Measurements from ENCODE around the gene DLGAP5. TPM values are rescaled to one million over a fixed set of nuclear protein-coding genes. Genes with fewer than 3 reads are reported as not detected.

DLGAP5 gene
- total RNA-seq, 1 experiment from 2014 or later: 72.8 TPM

DNA sequence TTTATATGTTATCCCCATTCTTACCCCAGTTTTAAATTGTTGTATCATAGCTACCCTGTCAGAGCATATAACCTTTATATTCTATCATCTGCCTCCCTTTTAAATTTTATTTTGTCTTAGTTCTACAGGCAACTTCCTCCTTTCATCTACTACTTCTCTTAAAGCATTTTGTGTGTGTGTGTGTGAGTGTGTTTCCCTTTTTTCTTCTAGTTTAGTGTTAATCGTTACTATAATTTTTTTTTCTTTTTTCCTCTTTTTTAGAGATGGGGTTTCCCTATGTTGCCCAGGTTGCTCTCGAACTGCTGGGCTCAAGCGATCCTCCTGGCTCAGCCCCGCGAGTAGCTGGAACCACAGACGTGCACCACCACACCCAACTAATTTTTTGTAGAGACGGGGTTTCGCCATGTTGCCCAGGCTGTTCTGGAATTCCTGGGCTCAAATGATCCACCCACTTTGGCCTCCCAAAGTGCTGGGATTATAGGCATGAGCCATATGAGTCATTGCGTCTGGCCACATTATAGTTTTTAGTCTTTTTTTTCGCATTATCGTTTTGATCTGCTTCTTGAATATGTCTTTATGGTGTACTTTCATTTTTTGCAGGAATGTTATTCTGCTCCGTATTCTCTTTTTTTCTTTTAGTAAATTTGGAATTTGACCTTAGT lies 46.8 kb upstream of the DLGAP5 start:
- Histone ChIP-seq H3K27me3 (ENCODE audit: insufficient read depth, low read length) (peaks cover 6% of the 10 kb centered on the region; the same call in 1 of the 2 replicates), H3K9me3 (ENCODE audit: control insufficient read depth in 1 of 2, insufficient read depth in 1 of 2, low read depth in 1 of 2, low read length in 2 of 2) (no peaks in the 10 kb centered on the region), H3K4me2 (ENCODE audit: low read length) (no peak overlapping the region), H3K79me2 (ENCODE audit: insufficient read depth, low read length) (no peaks in the 10 kb centered on the region), H4K20me1 (ENCODE audit: insufficient read depth) (no peaks in the 10 kb centered on the region), H3K4me1 (ENCODE audit: control insufficient read depth in 1 of 2, insufficient read depth in 2 of 2, low read length in 2 of 2) (no peaks in the 10 kb centered on the region), H3K36me3 (ENCODE audit: control insufficient read depth in 1 of 2, insufficient read depth in 2 of 2, low read length in 2 of 2) (no peaks in the 10 kb centered on the region), H2AFZ (ENCODE audit: low read depth, low read length, poor library complexity, severe bottlenecking) (no peak overlapping the region), H3K9me2 (ENCODE audit: insufficient read depth) (no peaks in the 10 kb centered on the region), H3K4me3 (replicated peaks in 1 of 2; ENCODE audit: low read depth in 1 of 2, low read length in 2 of 2) (no peak overlapping the region), H3K27ac (ENCODE audit: low read depth, low read length) (no peak overlapping the region), H3K9ac (ENCODE audit: low read length) (no peak overlapping the region)
- no peak for TF ChIP-seq POLR2AphosphoS5 (IDR thresholded peaks at IDR 0.05; ENCODE audit: low read depth, low read length)
- TF ChIP-seq, protein P1, sequence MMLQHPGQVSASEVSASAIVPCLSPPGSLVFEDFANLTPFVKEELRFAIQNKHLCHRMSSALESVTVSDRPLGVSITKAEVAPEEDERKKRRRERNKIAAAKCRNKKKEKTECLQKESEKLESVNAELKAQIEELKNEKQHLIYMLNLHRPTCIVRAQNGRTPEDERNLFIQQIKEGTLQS (IDR thresholded peaks at IDR 0.05): no peak
- no peak for TF ChIP-seq ZFX (IDR thresholded peaks at IDR 0.05)
- TF ChIP-seq YY1 (IDR thresholded peaks at IDR 0.05; ENCODE audit: extremely low read depth, insufficient replicate concordance, low read depth, low read length): no peak
- no peak for TF ChIP-seq TCF7L2 (IDR thresholded peaks at IDR 0.05; ENCODE audit: borderline replicate concordance, extremely low read depth, insufficient read depth, insufficient read length)
- TF ChIP-seq POLR2A (IDR thresholded peaks at IDR 0.05; ENCODE audit: borderline replicate concordance, extremely low read depth, insufficient read depth, insufficient read length): no peak
- no peak for TF ChIP-seq SRF (IDR thresholded peaks at IDR 0.05; ENCODE audit: low read depth)
- no peak for TF ChIP-seq JUND (IDR thresholded peaks at IDR 0.05)
- TF ChIP-seq FOSL1 (IDR thresholded peaks at IDR 0.05; ENCODE audit: low read depth): no peak
- no peak for TF ChIP-seq ELF1 (IDR thresholded peaks at IDR 0.05; ENCODE audit: borderline replicate concordance, low read depth)
- TF ChIP-seq SIN3A (IDR thresholded peaks at IDR 0.05; ENCODE audit: low read depth): no peak
- TF ChIP-seq EGR1 (IDR thresholded peaks at IDR 0.05; ENCODE audit: low read depth): no peak
- no peak for TF ChIP-seq EZH2phosphoT487 (IDR thresholded peaks at IDR 0.05; ENCODE audit: borderline replicate concordance)
- TF ChIP-seq, protein P2, sequence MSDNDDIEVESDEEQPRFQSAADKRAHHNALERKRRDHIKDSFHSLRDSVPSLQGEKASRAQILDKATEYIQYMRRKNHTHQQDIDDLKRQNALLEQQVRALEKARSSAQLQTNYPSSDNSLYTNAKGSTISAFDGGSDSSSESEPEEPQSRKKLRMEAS (IDR thresholded peaks at IDR 0.05): no peak
- TF ChIP-seq SP1 (IDR thresholded peaks at IDR 0.05; ENCODE audit: low read depth): no peak
- TF ChIP-seq, protein P3, sequence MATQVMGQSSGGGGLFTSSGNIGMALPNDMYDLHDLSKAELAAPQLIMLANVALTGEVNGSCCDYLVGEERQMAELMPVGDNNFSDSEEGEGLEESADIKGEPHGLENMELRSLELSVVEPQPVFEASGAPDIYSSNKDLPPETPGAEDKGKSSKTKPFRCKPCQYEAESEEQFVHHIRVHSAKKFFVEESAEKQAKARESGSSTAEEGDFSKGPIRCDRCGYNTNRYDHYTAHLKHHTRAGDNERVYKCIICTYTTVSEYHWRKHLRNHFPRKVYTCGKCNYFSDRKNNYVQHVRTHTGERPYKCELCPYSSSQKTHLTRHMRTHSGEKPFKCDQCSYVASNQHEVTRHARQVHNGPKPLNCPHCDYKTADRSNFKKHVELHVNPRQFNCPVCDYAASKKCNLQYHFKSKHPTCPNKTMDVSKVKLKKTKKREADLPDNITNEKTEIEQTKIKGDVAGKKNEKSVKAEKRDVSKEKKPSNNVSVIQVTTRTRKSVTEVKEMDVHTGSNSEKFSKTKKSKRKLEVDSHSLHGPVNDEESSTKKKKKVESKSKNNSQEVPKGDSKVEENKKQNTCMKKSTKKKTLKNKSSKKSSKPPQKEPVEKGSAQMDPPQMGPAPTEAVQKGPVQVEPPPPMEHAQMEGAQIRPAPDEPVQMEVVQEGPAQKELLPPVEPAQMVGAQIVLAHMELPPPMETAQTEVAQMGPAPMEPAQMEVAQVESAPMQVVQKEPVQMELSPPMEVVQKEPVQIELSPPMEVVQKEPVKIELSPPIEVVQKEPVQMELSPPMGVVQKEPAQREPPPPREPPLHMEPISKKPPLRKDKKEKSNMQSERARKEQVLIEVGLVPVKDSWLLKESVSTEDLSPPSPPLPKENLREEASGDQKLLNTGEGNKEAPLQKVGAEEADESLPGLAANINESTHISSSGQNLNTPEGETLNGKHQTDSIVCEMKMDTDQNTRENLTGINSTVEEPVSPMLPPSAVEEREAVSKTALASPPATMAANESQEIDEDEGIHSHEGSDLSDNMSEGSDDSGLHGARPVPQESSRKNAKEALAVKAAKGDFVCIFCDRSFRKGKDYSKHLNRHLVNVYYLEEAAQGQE (IDR thresholded peaks at IDR 0.05; ENCODE audit: low read depth): no peak
- TF ChIP-seq CEBPB (IDR thresholded peaks at IDR 0.05; ENCODE audit: low read depth): no peak
- TF ChIP-seq RAD21 (IDR thresholded peaks at IDR 0.05; ENCODE audit: low read depth): no peak
- ChIA-PET RAD21 (ENCODE audit: low non-redundant PET in 1 of 2, low total read pairs in 2 of 2, uncharacterized antibody in 2 of 2, unreplicated experiment in 2 of 2) (no interaction called here), CTCF (no interaction called here), POLR2A (no interaction called here)
- DNase-seq (ENCODE audit: low read depth, low spot score) (no peak), ATAC-seq (no peak)
- no TSS peak for BruUV-seq (replicated peaks)
- intact Hi-C loops (cut with micrococcal nuclease): no loop called here
